HepG2 (cell line): ENCODE results near the gene NAP1L1. TPM values are rescaled to one million over a fixed set of nuclear protein-coding genes. Genes with fewer than 3 reads are reported as not detected.

ENCODE experiments used
- GATA4 ChIP-seq: sonication (generic); IDR thresholded peaks from 2 replicates; pipeline ENCODE4 v1.6.1; 2016; ENCODE audit warnings: antibody characterized with exemption, low read depth, borderline replicate concordance
- GLI4 ChIP-seq: sonication (generic); formaldehyde crosslinking; IDR thresholded peaks from 2 replicates; pipeline ENCODE4 v1.5.1; 2020; ENCODE audit warnings: missing genetic modification reagents, mild to moderate bottlenecking, moderate library complexity, borderline replicate concordance
- NR2C2 ChIP-seq: sonication (generic); formaldehyde crosslinking; IDR thresholded peaks from 2 replicates; pipeline ENCODE4 v1.4.0; 2020; ENCODE audit warnings: missing genetic modification reagents, mild to moderate bottlenecking, moderate library complexity, borderline replicate concordance
- PHF20 ChIP-seq: sonication (generic); formaldehyde crosslinking; IDR thresholded peaks from 2 replicates; pipeline ENCODE4 v1.5.0; 2020; ENCODE audit warnings: mild to moderate bottlenecking, missing genetic modification reagents
- PTBP1 ChIP-seq: fragments of 200-400 bp; formaldehyde crosslinking; IDR thresholded peaks from 2 replicates; pipeline ENCODE4 v1.6.1; 2018; ENCODE audit warnings: low read length, low read depth; ENCODE audit not compliant: poor library complexity, severe bottlenecking
- ZNF17 ChIP-seq: sonication (generic); formaldehyde crosslinking; IDR thresholded peaks from 2 replicates; pipeline ENCODE4 v1.5.0; 2020; ENCODE audit warnings: mild to moderate bottlenecking, missing genetic modification reagents
- ZNF230 ChIP-seq: sonication (generic); formaldehyde crosslinking; IDR thresholded peaks from 2 replicates; pipeline ENCODE4 v1.4.0; 2020; ENCODE audit warnings: mild to moderate bottlenecking, missing genetic modification reagents
- ZNF264 ChIP-seq: sonication (generic); formaldehyde crosslinking; IDR thresholded peaks from 2 replicates; pipeline ENCODE4 v1.4.0; 2020; ENCODE audit warnings: missing genetic modification reagents
- ZNF598 ChIP-seq: sonication (generic); formaldehyde crosslinking; IDR thresholded peaks from 2 replicates; pipeline ENCODE4 v1.5.1; 2020; ENCODE audit warnings: mild to moderate bottlenecking, missing genetic modification reagents, borderline replicate concordance
- ZNF724P ChIP-seq: sonication (generic); formaldehyde crosslinking; IDR thresholded peaks from 2 replicates; pipeline ENCODE4 v1.8.0; 2022; ENCODE audit warnings: missing genetic modification reagents, borderline replicate concordance
- ZSCAN12 ChIP-seq: sonication (generic); formaldehyde crosslinking; IDR thresholded peaks from 2 replicates; pipeline ENCODE4 v1.9.0; 2021; ENCODE audit warnings: mild to moderate bottlenecking, missing genetic modification reagents
- ZSCAN25 ChIP-seq: sonication (generic); formaldehyde crosslinking; IDR thresholded peaks from 2 replicates; pipeline ENCODE4 v1.8.0; 2022; ENCODE audit warnings: mild to moderate bottlenecking, missing genetic modification reagents
- polyA plus RNA-seq, 8 experiments: library from polyadenylated mRNA; depleted of rRNA in 3 of 8; stranded (reverse) in 7 of 8; unstranded in 1 of 8; fragments of >200 nt; fragmentation: Illumina TruSeq in 4 of 8; extraction: Trizol in 4 of 8; gene quantifications; 2 replicates each; pipeline versions ENCODE4 v1.2.1 to v1.2.3, GENCODE V29; 2011 to 2016; ENCODE audit warnings: low read depth in 4 of 8, missing spikeins in 1 of 8, mixed read lengths in 1 of 8; ENCODE audit not compliant: insufficient read depth in 1 of 8
- total RNA-seq, 5 experiments: library from RNA; depleted of rRNA; stranded (reverse); fragments of >200 nt; fragmentation: Illumina TruSeq; extraction: Trizol; gene quantifications; 2 replicates each; pipeline ENCODE4 v1.2.3, GENCODE V29; 2016; ENCODE audit warnings: low read depth in 1 of 5
- TF ChIP-seq, protein P1 (sequence below): sonication (generic); formaldehyde crosslinking; conservative IDR thresholded peaks from 2 replicates; pipeline ENCODE4 v1.4.0; 2020; ENCODE audit warnings: missing genetic modification reagents
- TF ChIP-seq, protein P2 (sequence below): sonication (generic); formaldehyde crosslinking; IDR thresholded peaks from 2 replicates; pipeline ENCODE4 v1.4.0; 2020; ENCODE audit warnings: missing genetic modification reagents
- TF ChIP-seq, protein P3 (sequence below): sonication (generic); formaldehyde crosslinking; IDR thresholded peaks from 2 replicates; pipeline ENCODE4 v1.5.1; 2020; ENCODE audit warnings: missing genetic modification reagents, mild to moderate bottlenecking, borderline replicate concordance
- TF ChIP-seq, protein P4 (sequence below): sonication (generic); formaldehyde crosslinking; IDR thresholded peaks from 2 replicates; pipeline ENCODE4 v1.4.0; 2020; ENCODE audit warnings: missing genetic modification reagents

NAP1L1 gene
- total and polyA plus RNA-seq, 2 of the 13 experiments (the other 11 are each of a cell fraction or from before 2014, with no cell fraction given): 207 to 309 TPM

DNA sequence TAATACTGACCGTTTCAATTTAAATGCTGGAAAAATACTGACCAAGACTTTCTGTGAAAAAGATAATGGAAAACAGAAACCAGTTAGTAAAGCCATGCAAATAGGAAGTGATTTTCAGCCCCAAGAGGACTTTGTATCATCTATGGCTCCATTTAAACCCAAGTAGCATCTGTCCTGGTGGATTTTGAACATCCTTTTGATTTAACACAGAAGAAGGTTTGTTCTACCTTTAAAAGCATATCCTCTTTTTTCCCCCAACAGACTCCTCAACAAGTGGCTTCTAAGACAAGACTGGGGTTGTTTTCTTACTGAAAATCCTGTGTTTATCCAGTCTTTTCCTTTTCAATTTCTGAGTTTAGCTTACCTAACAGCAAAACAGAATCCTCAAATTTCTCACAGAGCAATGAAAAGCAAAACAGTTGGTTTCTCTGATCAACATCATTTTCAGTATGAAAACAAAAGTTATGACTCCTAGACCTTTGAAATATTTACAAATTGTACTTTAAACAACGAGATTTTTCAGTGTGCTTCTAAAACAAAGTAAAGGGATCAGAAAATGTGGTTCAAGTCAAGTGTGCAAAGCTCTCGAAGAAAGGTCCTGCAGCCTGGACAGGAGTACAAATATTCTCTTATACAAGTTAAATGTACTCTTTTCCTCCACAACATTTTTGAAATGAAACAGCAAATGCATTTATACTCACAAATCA lies 55.8 kb downstream of the NAP1L1 start (continued):
- TF ChIP-seq ZSCAN25 (CRISPR knock-in tag) (no peak), ZNF264 (CRISPR knock-in tag) (no peak), ZNF17 (CRISPR knock-in tag) (no peak), ZSCAN12 (CRISPR knock-in tag) (no peak), ZNF230 (CRISPR knock-in tag) (no peak), ZNF598 (CRISPR knock-in tag) (no peak), GLI4 (CRISPR knock-in tag) (no peak), PTBP1 (no peak), PHF20 (CRISPR knock-in tag) (no peak), GATA4 (no peak), NR2C2 (CRISPR knock-in tag) (no peak), ZNF724P (no peak)
- TF ChIP-seq, protein P1, sequence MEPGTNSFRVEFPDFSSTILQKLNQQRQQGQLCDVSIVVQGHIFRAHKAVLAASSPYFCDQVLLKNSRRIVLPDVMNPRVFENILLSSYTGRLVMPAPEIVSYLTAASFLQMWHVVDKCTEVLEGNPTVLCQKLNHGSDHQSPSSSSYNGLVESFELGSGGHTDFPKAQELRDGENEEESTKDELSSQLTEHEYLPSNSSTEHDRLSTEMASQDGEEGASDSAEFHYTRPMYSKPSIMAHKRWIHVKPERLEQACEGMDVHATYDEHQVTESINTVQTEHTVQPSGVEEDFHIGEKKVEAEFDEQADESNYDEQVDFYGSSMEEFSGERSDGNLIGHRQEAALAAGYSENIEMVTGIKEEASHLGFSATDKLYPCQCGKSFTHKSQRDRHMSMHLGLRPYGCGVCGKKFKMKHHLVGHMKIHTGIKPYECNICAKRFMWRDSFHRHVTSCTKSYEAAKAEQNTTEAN (CRISPR knock-in tag): no peak
- TF ChIP-seq, protein P2, sequence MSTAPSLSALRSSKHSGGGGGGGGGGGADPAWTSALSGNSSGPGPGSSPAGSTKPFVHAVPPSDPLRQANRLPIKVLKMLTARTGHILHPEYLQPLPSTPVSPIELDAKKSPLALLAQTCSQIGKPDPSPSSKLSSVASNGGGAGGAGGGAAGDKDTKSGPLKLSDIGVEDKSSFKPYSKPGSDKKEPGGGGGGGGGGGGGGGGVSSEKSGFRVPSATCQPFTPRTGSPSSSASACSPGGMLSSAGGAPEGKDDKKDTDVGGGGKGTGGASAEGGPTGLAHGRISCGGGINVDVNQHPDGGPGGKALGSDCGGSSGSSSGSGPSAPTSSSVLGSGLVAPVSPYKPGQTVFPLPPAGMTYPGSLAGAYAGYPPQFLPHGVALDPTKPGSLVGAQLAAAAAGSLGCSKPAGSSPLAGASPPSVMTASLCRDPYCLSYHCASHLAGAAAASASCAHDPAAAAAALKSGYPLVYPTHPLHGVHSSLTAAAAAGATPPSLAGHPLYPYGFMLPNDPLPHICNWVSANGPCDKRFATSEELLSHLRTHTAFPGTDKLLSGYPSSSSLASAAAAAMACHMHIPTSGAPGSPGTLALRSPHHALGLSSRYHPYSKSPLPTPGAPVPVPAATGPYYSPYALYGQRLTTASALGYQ (CRISPR knock-in tag): peak; percentile 37; the same call in 1 of the 2 replicates
- TF ChIP-seq, protein P3, sequence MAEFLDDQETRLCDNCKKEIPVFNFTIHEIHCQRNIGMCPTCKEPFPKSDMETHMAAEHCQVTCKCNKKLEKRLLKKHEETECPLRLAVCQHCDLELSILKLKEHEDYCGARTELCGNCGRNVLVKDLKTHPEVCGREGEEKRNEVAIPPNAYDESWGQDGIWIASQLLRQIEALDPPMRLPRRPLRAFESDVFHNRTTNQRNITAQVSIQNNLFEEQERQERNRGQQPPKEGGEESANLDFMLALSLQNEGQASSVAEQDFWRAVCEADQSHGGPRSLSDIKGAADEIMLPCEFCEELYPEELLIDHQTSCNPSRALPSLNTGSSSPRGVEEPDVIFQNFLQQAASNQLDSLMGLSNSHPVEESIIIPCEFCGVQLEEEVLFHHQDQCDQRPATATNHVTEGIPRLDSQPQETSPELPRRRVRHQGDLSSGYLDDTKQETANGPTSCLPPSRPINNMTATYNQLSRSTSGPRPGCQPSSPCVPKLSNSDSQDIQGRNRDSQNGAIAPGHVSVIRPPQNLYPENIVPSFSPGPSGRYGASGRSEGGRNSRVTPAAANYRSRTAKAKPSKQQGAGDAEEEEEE (CRISPR knock-in tag): no peak
- TF ChIP-seq, protein P4, sequence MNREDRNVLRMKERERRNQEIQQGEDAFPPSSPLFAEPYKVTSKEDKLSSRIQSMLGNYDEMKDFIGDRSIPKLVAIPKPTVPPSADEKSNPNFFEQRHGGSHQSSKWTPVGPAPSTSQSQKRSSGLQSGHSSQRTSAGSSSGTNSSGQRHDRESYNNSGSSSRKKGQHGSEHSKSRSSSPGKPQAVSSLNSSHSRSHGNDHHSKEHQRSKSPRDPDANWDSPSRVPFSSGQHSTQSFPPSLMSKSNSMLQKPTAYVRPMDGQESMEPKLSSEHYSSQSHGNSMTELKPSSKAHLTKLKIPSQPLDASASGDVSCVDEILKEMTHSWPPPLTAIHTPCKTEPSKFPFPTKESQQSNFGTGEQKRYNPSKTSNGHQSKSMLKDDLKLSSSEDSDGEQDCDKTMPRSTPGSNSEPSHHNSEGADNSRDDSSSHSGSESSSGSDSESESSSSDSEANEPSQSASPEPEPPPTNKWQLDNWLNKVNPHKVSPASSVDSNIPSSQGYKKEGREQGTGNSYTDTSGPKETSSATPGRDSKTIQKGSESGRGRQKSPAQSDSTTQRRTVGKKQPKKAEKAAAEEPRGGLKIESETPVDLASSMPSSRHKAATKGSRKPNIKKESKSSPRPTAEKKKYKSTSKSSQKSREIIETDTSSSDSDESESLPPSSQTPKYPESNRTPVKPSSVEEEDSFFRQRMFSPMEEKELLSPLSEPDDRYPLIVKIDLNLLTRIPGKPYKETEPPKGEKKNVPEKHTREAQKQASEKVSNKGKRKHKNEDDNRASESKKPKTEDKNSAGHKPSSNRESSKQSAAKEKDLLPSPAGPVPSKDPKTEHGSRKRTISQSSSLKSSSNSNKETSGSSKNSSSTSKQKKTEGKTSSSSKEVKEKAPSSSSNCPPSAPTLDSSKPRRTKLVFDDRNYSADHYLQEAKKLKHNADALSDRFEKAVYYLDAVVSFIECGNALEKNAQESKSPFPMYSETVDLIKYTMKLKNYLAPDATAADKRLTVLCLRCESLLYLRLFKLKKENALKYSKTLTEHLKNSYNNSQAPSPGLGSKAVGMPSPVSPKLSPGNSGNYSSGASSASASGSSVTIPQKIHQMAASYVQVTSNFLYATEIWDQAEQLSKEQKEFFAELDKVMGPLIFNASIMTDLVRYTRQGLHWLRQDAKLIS: peak; percentile 89
